B cell (primary cell): ENCODE data around the gene BOD1. TPM values are rescaled to one million over a fixed set of nuclear protein-coding genes. Genes with fewer than 3 reads are reported as not detected.

Source experiments
- ATAC-seq: fragments of 200-7000 bp; cut with Tn5 transposase; one replicate; pipeline ENCODE4 v1.10.0; 2021; ENCODE audit warnings: low read depth, mild to moderate bottlenecking, moderate number of reproducible peaks, moderate library complexity
- CTCF ChIA-PET: fragments of 350-600 bp; sonication (Branson Sonifier 250); formaldehyde crosslinking; loops from one replicate; lab custom pipeline; 2021; ENCODE audit warnings: antibody characterized with exemption, inconsistent platforms; lab: Charles Lee
- POLR2A ChIA-PET: fragments of 350-600 bp; sonication (Branson Sonifier 250); formaldehyde crosslinking; loops from one replicate; lab custom pipeline; 2021; ENCODE audit warnings: antibody characterized with exemption; lab: Charles Lee
- DNase-seq: peaks from one replicate; pipeline ENCODE4 v3.0.0; 2013
- H2AFZ ChIP-seq: 2 replicates; pipeline ENCODE4 v1.6.1; 2012; ENCODE audit warnings: mild to moderate bottlenecking, low read depth, low read length; ENCODE audit not compliant: insufficient read depth, poor library complexity, severe bottlenecking
- H3K27ac ChIP-seq, 2 donors: 1 replicate in 1 of 2; 2 replicates in 1 of 2; pipeline ENCODE4 v1.5.1; 2012 to 2013; ENCODE audit warnings: low read length in 2 of 2, mild to moderate bottlenecking in 2 of 2, moderate library complexity in 1 of 2
- H3K27me3 ChIP-seq, 4 experiments: fragments of 200-600 bp in 1 of 4; sonication (generic) in 1 of 4; replicated peaks in 1 of 4; 1 replicate in 2 of 4; 2 replicates in 2 of 4; pipeline versions ENCODE4 v1.6.1 to v1.7.0; 2013 to 2016; ENCODE audit warnings: low read length in 3 of 4, mild to moderate bottlenecking in 2 of 4, mixed read lengths in 1 of 4, moderate library complexity in 1 of 4; ENCODE audit not compliant: insufficient read depth in 4 of 4, control insufficient read depth in 3 of 4; ENCODE audit errors: control extremely low read depth in 1 of 4
- H3K36me3 ChIP-seq, 2 experiments: replicated peaks in 1 of 2; 1 replicate in 1 of 2; 2 replicates in 1 of 2; pipeline versions ENCODE4 v1.6.1 to v1.7.1; 2013; ENCODE audit warnings: low read length in 1 of 2; ENCODE audit not compliant: insufficient read depth in 2 of 2, control insufficient read depth in 1 of 2; ENCODE audit errors: control extremely low read depth in 1 of 2, extremely low read depth in 1 of 2
- H3K4me1 ChIP-seq, 2 donors: fragments of 200-600 bp in 1 of 2; sonication (generic) in 1 of 2; 1 replicate in 1 of 2; 2 replicates in 1 of 2; pipeline versions ENCODE4 v1.5.1 to v1.6.1; 2013 to 2017; ENCODE audit warnings: low read length in 2 of 2; ENCODE audit not compliant: control insufficient read depth in 2 of 2, insufficient read depth in 2 of 2
- H3K4me2 ChIP-seq: replicated peaks from 2 replicates; pipeline ENCODE3; 2012; ENCODE audit warnings: mild to moderate bottlenecking, low read depth, low read length; ENCODE audit not compliant: poor library complexity, severe bottlenecking
- H3K4me3 ChIP-seq, 5 experiments: fragments of 200-600 bp in 1 of 5; sonication (generic) in 1 of 5; 1 replicate in 3 of 5; 2 replicates in 2 of 5; pipeline versions ENCODE4 v1.5.1 to v1.7.0; 2011 to 2016; ENCODE audit warnings: low read length in 4 of 5, mild to moderate bottlenecking in 4 of 5, low read depth in 2 of 5, control low read depth in 1 of 5, moderate library complexity in 1 of 5; ENCODE audit not compliant: insufficient read depth in 1 of 5; ENCODE audit errors: control extremely low read depth in 1 of 5, extremely low read depth in 1 of 5
- H3K79me2 ChIP-seq: fragments of 200-600 bp; sonication (generic); one replicate; pipeline ENCODE4 v1.6.0; 2016; ENCODE audit warnings: low read length; ENCODE audit not compliant: control insufficient read depth, insufficient read depth
- H3K9ac ChIP-seq: fragments of 200-600 bp; sonication (generic); 2 replicates; pipeline ENCODE4 v1.6.1; 2017; ENCODE audit warnings: mild to moderate bottlenecking, low read length, moderate library complexity
- H3K9me3 ChIP-seq, 3 donors: one replicate each; pipeline versions ENCODE4 v1.6.1 to v1.7.1; 2013; ENCODE audit warnings: low read length in 2 of 3; ENCODE audit not compliant: control insufficient read depth in 2 of 3, insufficient read depth in 1 of 3; ENCODE audit errors: control extremely low read depth in 1 of 3
- H4K20me1 ChIP-seq: 2 replicates; pipeline ENCODE4 v1.6.0; 2012; ENCODE audit warnings: mild to moderate bottlenecking, low read length; ENCODE audit not compliant: insufficient read depth, control insufficient read depth, poor library complexity, severe bottlenecking
- H3K27ac Mint-ChIP-seq: one replicate; pipeline ENCODE4 v1.8.0; 2021; ENCODE audit warnings: mixed read lengths
- H3K27me3 Mint-ChIP-seq: one replicate; pipeline ENCODE4 v1.8.0; 2021; ENCODE audit warnings: mixed read lengths
- H3K4me1 Mint-ChIP-seq: one replicate; pipeline ENCODE4 v1.8.0; 2021; ENCODE audit warnings: mixed read lengths
- H3K4me3 Mint-ChIP-seq: one replicate; pipeline ENCODE4 v1.8.0; 2021; ENCODE audit warnings: mixed read lengths
- H3K9me3 Mint-ChIP-seq: one replicate; pipeline ENCODE4 v1.8.0; 2022; ENCODE audit warnings: mixed read lengths; ENCODE audit not compliant: insufficient read depth
- CTCF ChIP-seq: fragments of 200-600 bp; IDR thresholded peaks from one replicate; pipeline ENCODE4 v1.8.0; 2022; ENCODE audit warnings: antibody characterized with exemption, mild to moderate bottlenecking
- EZH2 ChIP-seq: IDR thresholded peaks from 2 replicates; pipeline ENCODE4 v1.6.1; 2012; ENCODE audit warnings: borderline replicate concordance, low read depth, mild to moderate bottlenecking, moderate library complexity, low read length; ENCODE audit not compliant: insufficient read depth, poor library complexity, severe bottlenecking
- whole genome bisulfite sequencing: methylation state at CpG from one replicate; pipeline ENCODE4 v1.1.5; 2013; ENCODE audit warnings: missing lambda C conversion rate; ENCODE audit not compliant: insufficient coverage; 5-methylcytosine and 5-hydroxymethylcytosine counted together
- intact Hi-C: fragments of 100-400 bp; cut with micrococcal nuclease; formaldehyde crosslinking; loops from one replicate; pipeline ENCODE4 v1.10.0; 2022
- polyA plus RNA-seq: library from polyadenylated mRNA; depleted of rRNA; stranded (reverse); fragments of >200 nt; gene quantifications from 2 replicates; pipeline ENCODE4 v1.2.3, GENCODE V29; 2012
- total RNA-seq, 2 donors: library from RNA; stranded (reverse); fragments of 120-200 nt in 1 of 2; gene quantifications; 1 replicate in 1 of 2; 2 replicates in 1 of 2; pipeline versions ENCODE4 v1.2.3 to v1.2.4, GENCODE V29; 2013 to 2022

BOD1 gene
- total and polyA plus RNA-seq, 2 donors (not counting 1 experiment from before 2014, with no cell fraction given): 15.1 to 34.7 TPM

- Histone ChIP-seq H3K4me2 (no peak overlapping the region), H3K79me2 (no peaks in the 10 kb centered on the region), H3K9me3 (peaks cover 0 to 10% (median 9%) of the 10 kb centered on the region in 3 donors), H3K36me3 (no peaks in the 10 kb centered on the region), H3K9ac (no peak overlapping the region), H4K20me1 (no peaks in the 10 kb centered on the region), H3K4me3 (no peak overlapping the region), H3K4me1 (no peaks in the 10 kb centered on the region), H2AFZ (no peak overlapping the region), H3K27me3 (peaks cover 0 to 19% (median 0%) of the 10 kb centered on the region in 4 experiments), H3K27ac (no peak overlapping the region)
- DNase-seq (no peak), ATAC-seq (no peak)
- Mint-ChIP-seq H3K4me1 (no peaks in the 10 kb centered on the region), H3K4me3 (no peak overlapping the region), H3K9me3 (peaks cover 8% of the 10 kb centered on the region), H3K27ac (no peak overlapping the region), H3K27me3 (peaks cover 32% of the 10 kb centered on the region)
- intact Hi-C loops: no loop called here
- TF ChIP-seq EZH2: no peak
- CTCF ChIA-PET: no interaction called here
- POLR2A ChIA-PET: no interaction called here
- no CpG with 5 or more reads among the region's 3 CpGs for WGBS
These were observed 50.9 kb downstream of the BOD1 start for GRCh38 chr5:173565491-173566072.

- no peak overlapping the region for H3K9ac ChIP-seq
- H3K9me3 Mint-ChIP-seq: peaks cover 17% of the 10 kb centered on the region
- CTCF ChIA-PET: no interaction called here
- H3K27me3 Mint-ChIP-seq: peaks cover 32% of the 10 kb centered on the region
- H4K20me1 ChIP-seq: no peaks in the 10 kb centered on the region
- no peak overlapping the region for H3K4me3 ChIP-seq
- no peaks in the 10 kb centered on the region for H3K4me1 ChIP-seq
- TF ChIP-seq EZH2: no peak
- no peak for TF ChIP-seq CTCF
- H3K4me1 Mint-ChIP-seq: no peaks in the 10 kb centered on the region
- DNase-seq (no peak), ATAC-seq (no peak)
- intact Hi-C loops: no loop called here
- no peak overlapping the region for H3K4me3 Mint-ChIP-seq
- H3K27ac ChIP-seq: no peak overlapping the region
- H3K79me2 ChIP-seq: no peaks in the 10 kb centered on the region
- no peaks in the 10 kb centered on the region for H3K36me3 ChIP-seq
- 69% methylated on average over 4 of the region's 4 CpGs for WGBS
- peaks cover 0 to 17% (median 0%) of the 10 kb centered on the region in 4 experiments for H3K27me3 ChIP-seq
- POLR2A ChIA-PET: no interaction called here
- H2AFZ ChIP-seq: no peak overlapping the region
- no peak overlapping the region for H3K4me2 ChIP-seq
- no peak overlapping the region for H3K27ac Mint-ChIP-seq
- H3K9me3 ChIP-seq: peaks cover 0 to 19% (median 9%) of the 10 kb centered on the region in 3 donors
These were observed 52.3 kb downstream of the BOD1 start for GRCh38 chr5:173564106-173564505.
